Measurements from ENCODE around the gene GOLIM4.

Gene GOLIM4

DNA sequence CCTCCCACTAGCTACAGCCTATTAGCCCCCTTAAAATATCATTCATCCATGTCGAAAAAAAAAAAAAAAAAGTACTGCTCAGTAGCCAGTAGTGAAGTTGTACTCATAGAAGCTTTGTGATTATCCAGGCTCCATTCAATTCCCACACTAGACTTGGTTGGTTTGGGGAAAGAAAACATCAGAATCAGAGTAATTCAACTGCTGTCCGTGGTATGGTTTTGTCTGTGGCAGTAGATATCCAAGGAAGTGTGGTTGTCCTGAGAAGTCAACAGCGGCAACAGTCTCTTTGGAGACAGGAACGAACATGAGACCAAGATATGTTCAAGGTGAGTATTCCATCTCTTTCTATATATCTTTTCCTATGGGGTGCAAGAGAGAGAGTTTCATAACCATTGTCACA, 99.2 kb downstream of the GOLIM4 start:
- DNase-seq (ENCODE audit: low read depth): no peak

DNA sequence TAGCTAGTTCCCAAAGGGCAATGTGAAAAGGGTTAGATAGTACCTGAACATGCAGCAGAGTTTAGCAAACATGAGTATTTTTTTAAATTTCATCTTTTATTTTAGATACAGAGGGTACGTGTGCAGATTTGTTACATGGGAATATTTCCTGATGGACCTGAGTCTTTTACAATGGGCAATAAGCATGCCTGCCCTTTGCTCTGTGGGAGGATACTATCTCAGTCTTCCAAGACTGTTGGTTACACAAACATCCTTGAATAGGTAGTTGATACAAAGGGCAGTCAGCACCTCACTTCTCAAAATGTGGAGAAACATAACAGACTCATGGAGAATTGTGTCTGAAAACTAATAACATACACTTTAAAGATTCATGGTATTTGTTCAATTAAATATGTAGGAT, 103.3 kb downstream of the GOLIM4 start:
- DNase-seq (ENCODE audit: low read depth): no peak

DNA sequence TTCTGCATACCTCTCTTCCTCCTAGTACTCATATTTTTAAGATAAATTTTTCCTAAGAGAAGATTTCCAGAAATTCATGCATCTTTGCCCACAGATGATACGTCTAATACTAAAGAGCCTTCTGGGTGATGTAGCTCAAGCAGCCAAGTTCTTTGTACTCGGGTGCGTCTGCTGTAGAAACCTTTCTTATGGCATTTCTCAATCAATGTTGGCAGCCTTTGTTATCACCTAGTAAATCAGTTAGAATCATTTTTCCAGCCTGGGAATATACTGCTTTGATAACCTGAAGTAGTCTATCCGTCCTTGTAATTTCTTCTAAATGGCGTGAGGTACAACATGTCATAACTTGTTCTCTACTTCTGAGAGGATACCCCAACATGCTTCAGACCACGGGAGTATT, 104.5 kb downstream of the GOLIM4 start:
- no peak for DNase-seq (ENCODE audit: low read depth)

DNA sequence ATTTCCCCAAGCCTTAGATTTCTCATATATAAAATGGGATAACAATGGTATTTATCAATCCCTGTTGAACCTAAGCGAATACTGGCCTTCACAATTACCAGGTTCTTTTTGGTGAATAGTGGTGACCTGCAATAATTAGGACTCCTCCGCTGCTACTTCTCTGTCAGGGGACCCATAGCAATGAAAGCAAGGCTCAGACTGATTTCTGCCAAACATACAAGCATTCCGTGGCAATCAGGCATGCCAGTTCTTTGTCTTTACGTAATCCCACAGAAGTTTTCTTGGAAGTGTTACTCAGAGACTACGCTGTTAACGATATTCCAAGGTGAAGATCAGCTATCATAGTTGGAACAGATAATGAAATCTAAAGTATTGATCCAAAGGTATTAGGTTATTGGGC, 105.7 kb downstream of the GOLIM4 start:
- no peak for DNase-seq (ENCODE audit: low read depth)

DNA sequence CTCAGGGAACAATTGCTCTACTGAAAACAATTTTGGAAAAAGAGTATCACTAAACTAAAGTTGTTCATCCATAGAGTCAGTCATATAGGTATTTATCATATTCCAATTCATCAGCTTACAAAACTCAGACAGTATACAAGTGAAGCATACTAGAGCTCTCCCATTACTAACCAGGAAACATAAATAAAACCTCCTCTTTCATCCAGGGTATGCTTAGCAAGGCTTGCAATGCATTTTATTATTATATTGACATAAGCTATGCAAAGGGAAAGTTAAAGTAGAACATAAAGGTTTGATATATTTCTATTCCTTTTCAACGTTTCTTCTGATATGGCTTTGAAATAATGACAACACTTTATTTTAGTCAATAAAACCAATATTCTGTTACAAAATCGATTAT, 106.7 kb downstream of the GOLIM4 start:
- DNase-seq (ENCODE audit: low read depth): no peak

DNA sequence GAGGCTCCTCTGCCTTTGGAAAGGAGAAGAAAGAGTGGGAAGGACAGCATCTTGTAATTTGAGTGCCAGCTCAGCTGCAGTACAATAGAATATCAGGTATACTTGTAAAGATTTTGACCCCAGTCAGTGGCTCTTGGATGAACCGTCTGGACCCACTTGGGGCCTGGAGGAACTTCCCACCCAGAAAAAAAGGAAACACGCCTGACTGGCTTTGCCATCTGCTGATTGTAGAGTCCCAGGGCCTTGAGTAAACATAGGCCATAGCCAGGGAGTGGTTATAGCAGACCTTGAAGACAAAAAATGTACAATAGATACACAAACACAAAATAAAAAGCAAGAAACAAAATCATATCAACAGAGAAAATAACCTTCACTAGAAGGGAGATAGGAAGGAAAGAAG, 112.1 kb downstream of the GOLIM4 start:
- DNase-seq (ENCODE audit: low read depth): no peak

DNA sequence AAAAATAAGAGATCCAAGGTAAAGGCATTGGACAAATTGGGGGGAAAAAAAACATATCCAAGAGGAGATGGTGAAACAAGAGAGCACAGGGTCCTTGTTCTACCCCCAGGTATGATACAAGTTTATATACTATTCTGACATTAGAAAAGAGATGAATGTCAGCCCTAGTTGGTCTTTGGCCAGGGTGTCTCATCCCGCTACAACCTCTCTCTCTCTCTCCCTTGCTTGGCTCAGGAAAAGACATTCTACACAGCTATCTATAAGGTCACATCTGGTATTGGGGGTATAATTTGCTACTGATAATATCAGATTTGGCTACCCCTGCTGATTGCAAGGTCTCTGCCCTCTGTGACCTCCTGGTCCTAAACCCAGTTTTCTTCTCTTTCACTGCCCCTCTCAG, 117.2 kb downstream of the GOLIM4 start:
- no peak for DNase-seq (ENCODE audit: low read depth)

DNA sequence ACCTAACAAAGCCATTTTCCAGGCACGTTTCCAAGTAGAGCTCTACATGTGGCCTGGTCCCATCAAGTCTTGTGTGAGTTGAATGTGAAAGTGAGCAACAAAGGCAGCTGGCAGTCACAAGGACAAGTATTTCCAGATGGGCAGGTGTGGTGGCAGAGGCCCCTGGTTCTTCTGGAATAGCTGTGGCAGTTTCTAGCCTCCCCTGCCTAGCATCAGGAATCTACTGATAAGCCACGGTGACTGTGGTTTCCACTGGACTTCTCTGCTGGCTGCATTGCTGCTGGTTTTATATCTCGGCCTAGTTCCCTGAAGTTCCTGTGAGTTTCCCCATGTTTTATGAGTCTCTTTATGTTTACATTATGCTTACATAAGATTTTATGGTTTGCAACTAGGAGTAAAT, 117.7 kb downstream of the GOLIM4 start:
- no peak for DNase-seq (ENCODE audit: low read depth)

DNA sequence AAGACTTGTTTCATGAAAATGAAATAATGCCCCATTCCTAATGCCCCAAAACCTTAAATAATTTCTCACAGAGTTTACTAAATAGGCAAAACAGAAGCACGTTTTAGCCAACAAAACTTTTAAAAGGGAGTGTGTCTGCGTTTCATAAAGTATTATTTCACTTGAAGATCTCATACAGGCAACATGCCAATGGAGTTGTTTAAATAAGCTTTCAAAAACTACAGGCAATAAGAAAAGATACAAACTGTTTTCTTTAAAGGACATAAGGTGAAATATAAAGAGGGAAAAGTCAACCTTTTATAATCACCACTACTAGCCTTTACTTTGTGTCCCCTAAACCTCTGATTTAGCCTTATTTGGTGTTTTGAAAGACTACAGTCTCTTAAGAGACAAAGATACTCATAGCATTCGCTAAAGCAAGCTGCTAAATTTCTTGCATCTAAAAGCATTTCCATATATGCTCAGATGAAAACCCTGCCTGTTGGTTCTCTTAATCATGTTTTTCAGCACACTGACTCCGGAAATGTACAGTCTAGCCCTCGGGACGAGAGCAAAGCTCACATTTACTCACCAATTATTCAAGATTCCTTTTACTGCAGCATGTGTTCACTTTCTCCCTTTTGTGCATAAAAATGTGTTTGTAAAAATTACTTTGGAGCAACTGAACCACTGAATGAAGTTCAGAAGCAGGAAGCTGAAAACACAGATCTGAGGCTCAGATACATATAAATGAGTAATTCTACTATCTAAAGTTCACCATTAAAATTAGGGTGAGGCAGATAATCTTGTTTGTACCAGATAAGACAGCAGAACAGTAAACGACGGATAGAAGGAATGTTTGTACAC, 119.0 kb downstream of the GOLIM4 start:
- DNase-seq (ENCODE audit: low read depth): no peak

DNA sequence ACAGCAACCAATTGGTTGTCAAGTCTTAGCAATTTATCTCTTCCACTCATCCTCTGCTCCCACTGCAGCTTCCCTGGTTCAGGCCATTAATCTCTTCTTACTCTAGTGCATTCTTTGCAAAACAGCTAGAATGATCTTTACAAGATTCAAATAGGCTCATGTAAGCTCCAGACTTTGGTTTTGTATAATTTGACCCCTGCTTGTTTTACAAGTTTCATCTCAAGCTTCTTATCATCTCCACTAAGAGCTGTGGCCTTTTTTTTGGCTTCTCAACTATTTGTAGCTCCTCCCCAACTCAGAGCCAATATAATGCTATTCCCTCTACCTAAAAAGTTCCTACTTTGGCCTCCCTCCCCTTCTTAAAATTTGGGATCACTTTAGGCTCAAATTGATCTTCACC, 121.8 kb downstream of the GOLIM4 start:
- no peak for DNase-seq (ENCODE audit: low read depth)

DNA sequence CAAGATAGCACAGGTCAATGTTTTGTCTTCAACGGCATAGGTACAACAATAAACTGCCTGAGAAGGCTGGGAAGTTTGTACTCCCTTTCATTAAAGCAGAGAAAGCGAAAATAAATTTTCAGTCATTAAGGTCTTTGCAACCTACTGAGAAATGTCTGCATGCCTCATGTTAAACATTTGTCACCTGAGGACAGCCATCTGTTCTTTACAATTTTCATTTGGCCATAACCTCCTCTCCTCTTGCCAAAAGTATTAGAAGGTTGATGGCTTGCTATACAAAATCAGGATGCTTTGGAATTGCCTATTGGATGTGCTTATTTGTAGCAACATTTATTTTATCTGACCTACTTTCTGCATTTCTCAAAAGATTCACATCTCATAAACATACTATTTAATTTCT, 122.7 kb downstream of the GOLIM4 start:
- DNase-seq (ENCODE audit: low read depth): no peak

DNA sequence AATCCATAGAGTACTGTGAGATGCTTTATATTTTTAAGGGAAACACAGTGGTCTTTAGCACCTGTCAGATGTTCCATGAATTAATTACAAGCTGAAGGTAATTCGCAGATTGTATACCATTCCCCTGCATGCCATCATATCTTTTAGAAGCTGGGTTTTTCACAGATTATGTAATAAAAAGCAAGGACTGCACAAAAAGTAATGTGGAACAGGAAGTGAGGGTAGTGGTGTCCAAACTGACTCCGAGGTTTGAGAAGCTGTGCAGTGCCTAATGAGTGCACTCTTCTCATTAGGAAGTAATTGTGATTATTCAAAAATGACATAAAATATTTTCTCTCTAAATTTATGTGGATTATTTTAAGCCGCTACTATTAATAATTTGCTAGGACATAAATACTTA, 123.2 kb downstream of the GOLIM4 start:
- DNase-seq (ENCODE audit: low read depth): no peak

DNA sequence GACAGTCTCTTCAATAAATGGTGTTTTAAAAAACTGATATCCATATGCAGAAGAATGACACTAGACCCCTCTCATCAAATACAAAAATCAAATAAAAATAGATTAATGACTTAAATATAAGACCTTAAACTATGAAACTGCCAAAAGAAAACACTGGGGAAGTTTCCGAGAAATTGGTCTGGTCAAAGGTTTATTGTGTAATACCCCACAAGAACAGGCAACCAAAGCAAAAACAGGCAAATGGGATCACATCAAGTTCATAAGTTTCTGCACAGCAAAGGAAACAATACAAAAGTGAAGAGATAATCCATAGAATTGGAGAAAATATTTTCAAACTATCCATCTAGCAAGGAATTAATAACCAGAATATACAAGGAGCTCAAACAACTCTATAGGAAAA, 126.2 kb downstream of the GOLIM4 start:
- no peak for DNase-seq (ENCODE audit: low read depth)

DNA sequence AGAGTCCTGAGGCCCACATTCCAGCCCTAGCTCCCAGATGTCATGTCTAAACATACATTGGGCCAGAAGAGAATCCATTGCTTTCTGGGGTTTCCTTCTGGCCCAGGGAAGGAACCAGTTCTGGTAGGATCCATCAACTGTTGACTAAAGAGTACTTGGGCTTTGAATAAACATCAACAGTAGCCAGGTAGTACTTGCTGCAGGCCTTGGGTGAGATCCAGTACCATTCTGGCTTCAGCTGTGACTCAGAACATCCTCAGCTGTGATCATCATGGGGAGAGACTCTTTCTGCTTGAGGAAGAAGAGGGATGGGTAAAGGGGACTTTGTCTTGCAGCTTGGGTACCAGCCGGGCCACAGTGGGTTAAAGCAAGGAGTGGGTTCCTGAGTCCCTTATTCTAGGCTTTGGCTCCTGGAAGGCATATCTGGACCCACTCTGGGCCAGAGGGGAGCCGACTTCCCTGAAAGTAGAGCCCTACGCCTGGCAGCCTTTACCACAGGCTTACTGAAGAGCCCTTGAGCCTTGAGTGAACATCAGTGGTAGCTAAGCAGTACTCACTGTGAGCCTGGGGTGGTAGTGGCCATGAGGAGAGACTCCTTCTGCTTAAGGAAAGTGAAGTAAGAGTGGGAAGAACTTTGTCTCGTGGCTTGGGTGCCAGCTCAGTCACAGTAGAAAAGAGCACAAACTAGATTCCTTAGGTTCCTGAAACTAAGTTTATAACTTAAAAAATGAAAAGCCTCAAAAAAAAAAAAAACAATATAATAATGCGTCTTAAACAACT, 128.3 kb downstream of the GOLIM4 start:
- DNase-seq (ENCODE audit: low read depth): no peak

Data from EH (cell line).